Measurements from ENCODE around the gene UBXN1.
"Not testable (repeated sequence)": the region's sequence is repeated elsewhere in the genome, so short reads cannot be mapped to it uniquely, and the experiment has no call there.

UBXN1 gene

GRCh38 chr11:62676698-62677097 is 2.2 kb downstream of the UBXN1 start:
- Histone ChIP-seq H4K5ac (ENCODE audit: low read length) (no peak overlapping the region), H3K27ac (ENCODE audit: low read depth, low read length) (no peak overlapping the region), H3K23ac (ENCODE audit: low read length) (no peak overlapping the region), H2BK5ac (ENCODE audit: low read length) (no peak overlapping the region), H2BK15ac (replicated peaks; ENCODE audit: low read depth) (no peak overlapping the region), H3K36me3 (ENCODE audit: control insufficient read depth, insufficient read depth, low read length) (peaks cover 5% of the 10 kb centered on the region), H3K79me2 (ENCODE audit: control insufficient read depth, insufficient read depth, low read length) (peaks cover 14% of the 10 kb centered on the region), H3K18ac (ENCODE audit: low read length) (no peak overlapping the region), H3K4me1 (ENCODE audit: control insufficient read depth, low read depth, low read length) (peaks cover 3% of the 10 kb centered on the region), H2BK120ac (ENCODE audit: low read depth, low read length) (no peak overlapping the region), H4K8ac (ENCODE audit: low read depth, low read length) (no peak overlapping the region), H3K27me3 (ENCODE audit: insufficient read depth, low read length, poor library complexity) (no peaks in the 10 kb centered on the region), H3K56ac (ENCODE audit: low read length) (no peak overlapping the region), H2AK5ac (ENCODE audit: low read length) (no peak overlapping the region), H3K79me1 (ENCODE audit: low read length) (peaks cover 11% of the 10 kb centered on the region), H3K4me3 (ENCODE audit: low read length) (no peak overlapping the region), H3K4me2 (ENCODE audit: low read length) (no peak overlapping the region), H3K4ac (ENCODE audit: low read depth, low read length) (no peak overlapping the region), H3K9ac (ENCODE audit: low read length) (no peak overlapping the region)
- no CpG with 5 or more reads among the region's 6 CpGs for WGBS (ENCODE audit: extremely low coverage, insufficient coverage, low lambda C conversion rate)
- no peak for DNase-seq

- not testable (repeated sequence) for H3K56ac ChIP-seq (ENCODE audit: low read length); H2BK15ac ChIP-seq (replicated peaks; ENCODE audit: low read depth); H3K4me2 ChIP-seq (ENCODE audit: low read length); H2AK5ac ChIP-seq (ENCODE audit: low read length); H2BK5ac ChIP-seq (ENCODE audit: low read length); H3K9ac ChIP-seq (ENCODE audit: low read length); H3K18ac ChIP-seq (ENCODE audit: low read length); H3K36me3 ChIP-seq (ENCODE audit: control insufficient read depth, insufficient read depth, low read length); H3K4me1 ChIP-seq (ENCODE audit: control insufficient read depth, low read depth, low read length); H4K5ac ChIP-seq (ENCODE audit: low read length); H2BK120ac ChIP-seq (ENCODE audit: low read depth, low read length); H3K4ac ChIP-seq (ENCODE audit: low read depth, low read length); H3K27ac ChIP-seq (ENCODE audit: low read depth, low read length); H4K8ac ChIP-seq (ENCODE audit: low read depth, low read length); DNase-seq; H3K27me3 ChIP-seq (ENCODE audit: insufficient read depth, low read length, poor library complexity); H3K4me3 ChIP-seq (ENCODE audit: low read length); H3K23ac ChIP-seq (ENCODE audit: low read length)
- H3K79me2 ChIP-seq (ENCODE audit: control insufficient read depth, insufficient read depth, low read length), result peaks cover 14% of the 10 kb centered on the region
- H3K79me1 ChIP-seq (ENCODE audit: low read length), result peaks cover 11% of the 10 kb centered on the region
- no CpG with 5 or more reads among the region's 10 CpGs for WGBS (ENCODE audit: extremely low coverage, insufficient coverage, low lambda C conversion rate)
Observed at GRCh38 chr11:62675415-62675814, 3.5 kb downstream of the UBXN1 start.

- peak overlapping the region; percentile 100 for H3K56ac ChIP-seq (ENCODE audit: low read length)
- H4K5ac ChIP-seq (ENCODE audit: low read length), result no peak overlapping the region
- no peak overlapping the region for H2AK5ac ChIP-seq (ENCODE audit: low read length)
- peaks cover 9% of the 10 kb centered on the region for H3K79me2 ChIP-seq (ENCODE audit: control insufficient read depth, insufficient read depth, low read length)
- no peak for DNase-seq
- peaks cover 5% of the 10 kb centered on the region for H3K36me3 ChIP-seq (ENCODE audit: control insufficient read depth, insufficient read depth, low read length)
- H3K27ac ChIP-seq (ENCODE audit: low read depth, low read length), result no peak overlapping the region
- H3K4me1 ChIP-seq (ENCODE audit: control insufficient read depth, low read depth, low read length), result peaks cover 3% of the 10 kb centered on the region
- H3K9ac ChIP-seq (ENCODE audit: low read length), result peak overlapping the region; percentile 98
- H2BK120ac ChIP-seq (ENCODE audit: low read depth, low read length), result no peak overlapping the region
- H3K4me2 ChIP-seq (ENCODE audit: low read length), result no peak overlapping the region
- no peak overlapping the region for H2BK15ac ChIP-seq (replicated peaks; ENCODE audit: low read depth)
- H3K79me1 ChIP-seq (ENCODE audit: low read length), result peaks cover 9% of the 10 kb centered on the region
- no peak overlapping the region for H3K4me3 ChIP-seq (ENCODE audit: low read length)
- H4K8ac ChIP-seq (ENCODE audit: low read depth, low read length), result no peak overlapping the region
- no peak overlapping the region for H3K18ac ChIP-seq (ENCODE audit: low read length)
- no peak overlapping the region for H2BK5ac ChIP-seq (ENCODE audit: low read length)
- no peaks in the 10 kb centered on the region for H3K27me3 ChIP-seq (ENCODE audit: insufficient read depth, low read length, poor library complexity)
- no CpG with 5 or more reads among the region's 2 CpGs for WGBS (ENCODE audit: extremely low coverage, insufficient coverage, low lambda C conversion rate)
- H3K4ac ChIP-seq (ENCODE audit: low read depth, low read length), result no peak overlapping the region
- H3K23ac ChIP-seq (ENCODE audit: low read length), result no peak overlapping the region
Observed at GRCh38 chr11:62673196-62673525, 5.7 kb downstream of the UBXN1 start.

GRCh38 chr11:62671608-62672389 is 7.1 kb downstream of the UBXN1 start, which contains the start of the genes LBHD1 and UQCC3:
Gene LBHD1, minus strand, starts transcription at chr11:62672267. Its CDS starts 2,236 bp downstream, at chr11:62670031.
Gene UQCC3, plus strand, starts transcription at chr11:62671673. Its CDS starts 73 bp downstream, at chr11:62671746.
- DNase-seq, result peak; percentile 96
- no CpG with 5 or more reads among the region's 59 CpGs for WGBS (ENCODE audit: extremely low coverage, insufficient coverage, low lambda C conversion rate)
- Histone ChIP-seq H2BK120ac (ENCODE audit: low read depth, low read length) (no peak within 1 kb of the TSS), H3K23ac (ENCODE audit: low read length) (peak within 1 kb of the TSS; percentile 99), H3K79me1 (ENCODE audit: low read length) (peaks cover 10% of the 10 kb centered on the region), H3K9ac (ENCODE audit: low read length) (peak within 1 kb of the TSS; percentile 98), H3K4me2 (ENCODE audit: low read length) (peak within 1 kb of the TSS; percentile 81), H2AK5ac (ENCODE audit: low read length) (no peak within 1 kb of the TSS), H4K8ac (ENCODE audit: low read depth, low read length) (no peak within 1 kb of the TSS), H3K27me3 (ENCODE audit: insufficient read depth, low read length, poor library complexity) (no peaks in the 10 kb centered on the region), H2BK5ac (ENCODE audit: low read length) (peak within 1 kb of the TSS; percentile 84), H3K4ac (ENCODE audit: low read depth, low read length) (peak within 1 kb of the TSS; percentile 87), H3K79me2 (ENCODE audit: control insufficient read depth, insufficient read depth, low read length) (peaks cover 12% of the 10 kb centered on the region), H4K5ac (ENCODE audit: low read length) (peak within 1 kb of the TSS; percentile 71), H3K36me3 (ENCODE audit: control insufficient read depth, insufficient read depth, low read length) (peaks cover 5% of the 10 kb centered on the region), H3K27ac (ENCODE audit: low read depth, low read length) (peak within 1 kb of the TSS; percentile 87), H3K18ac (ENCODE audit: low read length) (peak within 1 kb of the TSS; percentile 51), H3K56ac (ENCODE audit: low read length) (peak within 1 kb of the TSS; percentile 100), H3K4me3 (ENCODE audit: low read length) (peak within 1 kb of the TSS; percentile 72), H2BK15ac (replicated peaks; ENCODE audit: low read depth) (no peak within 1 kb of the TSS), H3K4me1 (ENCODE audit: control insufficient read depth, low read depth, low read length) (no peaks in the 10 kb centered on the region)

- Histone ChIP-seq H2AK5ac (ENCODE audit: low read length) (no peak overlapping the region), H3K27me3 (ENCODE audit: insufficient read depth, low read length, poor library complexity) (no peaks in the 10 kb centered on the region), H3K4me2 (ENCODE audit: low read length) (peak overlapping the region; percentile 70), H3K56ac (ENCODE audit: low read length) (peak overlapping the region; percentile 100), H3K9ac (ENCODE audit: low read length) (peak overlapping the region; percentile 98), H2BK120ac (ENCODE audit: low read depth, low read length) (no peak overlapping the region), H3K4me1 (ENCODE audit: control insufficient read depth, low read depth, low read length) (no peaks in the 10 kb centered on the region), H3K79me2 (ENCODE audit: control insufficient read depth, insufficient read depth, low read length) (peaks cover 17% of the 10 kb centered on the region), H3K79me1 (ENCODE audit: low read length) (peaks cover 12% of the 10 kb centered on the region), H4K5ac (ENCODE audit: low read length) (peak overlapping the region; percentile 71), H2BK15ac (replicated peaks; ENCODE audit: low read depth) (no peak overlapping the region), H3K36me3 (ENCODE audit: control insufficient read depth, insufficient read depth, low read length) (peaks cover under 1% of the 10 kb centered on the region), H3K4ac (ENCODE audit: low read depth, low read length) (peak overlapping the region; percentile 87), H3K18ac (ENCODE audit: low read length) (peak overlapping the region; percentile 51), H3K27ac (ENCODE audit: low read depth, low read length) (peak overlapping the region; percentile 87), H3K23ac (ENCODE audit: low read length) (no peak overlapping the region), H4K8ac (ENCODE audit: low read depth, low read length) (no peak overlapping the region), H2BK5ac (ENCODE audit: low read length) (no peak overlapping the region), H3K4me3 (ENCODE audit: low read length) (peak overlapping the region; percentile 72)
- DNase-seq, result no peak
- WGBS (ENCODE audit: extremely low coverage, insufficient coverage, low lambda C conversion rate), result no CpG with 5 or more reads among the region's 17 CpGs
Observed at GRCh38 chr11:62671236-62671607, 7.7 kb downstream of the UBXN1 start.

Data from mesendoderm (in vitro differentiated cells).